K562 (cell line): Measurements from ENCODE around the gene MAPK8IP2. TPM values are rescaled to one million over a fixed set of nuclear protein-coding genes. Genes with fewer than 3 reads are reported as not detected.

Experiments used
- ATAC-seq: fragments of 200-7000 bp; cut with Tn5 transposase; 3 replicates; pipeline ENCODE4 v1.9.1; 2020; ENCODE audit warnings: moderate library complexity
- BruUV-seq: library from RNA; stranded (reverse); fragments of 400-500 nt; replicated peaks from 2 replicates; lab custom pipeline; 2021; lab: Mats Ljungman, UMichigan
- CTCF ChIA-PET: fragments of 300-600 bp; formaldehyde crosslinking; extraction: SDS; loops from one replicate; lab custom pipeline; 2021; ENCODE audit warnings: low intra/inter-chr PET ratio; lab: Yijun Ruan, JAX
- POLR2A ChIA-PET: fragments of 300-600, 350-650 bp; sonication (Branson Sonifier 250); formaldehyde crosslinking; extraction: SDS; loops from one replicate; lab custom pipeline; 2021; ENCODE audit warnings: antibody characterized with exemption, inconsistent platforms; lab: Yijun Ruan, JAX
- DNase-seq, 4 experiments: peaks; one replicate each; pipeline versions ENCODE4 v3.0.0 to v3.0.0-alpha.2; 2011 to 2018; ENCODE audit warnings: low spot score in 3 of 4, mixed read lengths in 3 of 4; ENCODE audit errors: extremely low read depth in 1 of 4
- FAIRE-seq: peaks from 2 replicates; lab custom pipeline; 2011; peaks lifted over from hg19 to GRCh38; lab: Jason Lieb, UNC
- H2AFZ ChIP-seq: 2 replicates; pipeline ENCODE4 v1.6.0; 2011; ENCODE audit warnings: low read depth, low read length, control low read depth, inconsistent platforms
- H3K27ac ChIP-seq: fragments of 200-600 bp; 3 replicates; pipeline ENCODE4 v1.8.0; 2011; ENCODE audit warnings: low read depth, mild to moderate bottlenecking, control low read depth, inconsistent platforms, low read length, moderate library complexity, mixed read lengths; ENCODE audit errors: extremely low read depth
- H3K27me3 ChIP-seq, 2 experiments: fragments of 300-600 bp in 1 of 2; 2 replicates in 1 of 2; 3 replicates in 1 of 2; pipeline versions ENCODE4 v1.6.0 to v1.8.0; 2011; ENCODE audit warnings: inconsistent platforms in 2 of 2, low read length in 2 of 2, mild to moderate bottlenecking in 1 of 2, mixed read lengths in 1 of 2, moderate library complexity in 1 of 2; ENCODE audit not compliant: control insufficient read depth in 2 of 2, insufficient read depth in 2 of 2
- H3K36me3 ChIP-seq: fragments of 300-600 bp; 3 replicates; pipeline ENCODE4 v1.8.0; 2011; ENCODE audit warnings: mild to moderate bottlenecking, low read length, inconsistent platforms; ENCODE audit not compliant: control insufficient read depth, insufficient read depth
- H3K4me1 ChIP-seq, 2 experiments: fragments of 200-600 bp in 1 of 2; replicated peaks in 1 of 2; 2 replicates in 1 of 2; 3 replicates in 1 of 2; pipeline versions ENCODE4 v1.5.1 to v1.8.0; 2011; ENCODE audit warnings: inconsistent platforms in 2 of 2, low read length in 2 of 2, mild to moderate bottlenecking in 1 of 2, mixed read lengths in 1 of 2, moderate library complexity in 1 of 2; ENCODE audit not compliant: control insufficient read depth in 2 of 2, insufficient read depth in 2 of 2
- H3K4me2 ChIP-seq: 2 replicates; pipeline ENCODE4 v1.6.1; 2011; ENCODE audit warnings: low read length, control low read depth, inconsistent platforms, mixed read lengths; ENCODE audit not compliant: insufficient read depth
- H3K4me3 ChIP-seq: fragments of 200-600 bp; sonication (generic), shearing (Covaris generic); 2 replicates; pipeline ENCODE4 v1.5.1; 2016; ENCODE audit warnings: control low read depth, inconsistent platforms
- H3K79me2 ChIP-seq: fragments of 200-600 bp; 3 replicates; pipeline ENCODE4 v1.8.0; 2011; ENCODE audit warnings: low read length, inconsistent platforms; ENCODE audit not compliant: control insufficient read depth, insufficient read depth
- H3K9ac ChIP-seq, 2 experiments: 2 replicates each; pipeline versions ENCODE4 v1.6.0 to v1.6.1; 2011; ENCODE audit warnings: low read depth in 2 of 2, low read length in 2 of 2, control low read depth in 1 of 2, inconsistent platforms in 1 of 2, mild to moderate bottlenecking in 1 of 2, mixed read lengths in 1 of 2; ENCODE audit not compliant: insufficient read depth in 1 of 2
- H3K9me1 ChIP-seq: one replicate; pipeline ENCODE4 v1.6.0; 2011; ENCODE audit warnings: inconsistent platforms, mild to moderate bottlenecking, low read length, moderate library complexity; ENCODE audit not compliant: control insufficient read depth, insufficient read depth
- H3K9me3 ChIP-seq: replicated peaks from 2 replicates; pipeline ENCODE4 v1.5.1; 2011; ENCODE audit warnings: low read depth, low read length, inconsistent platforms; ENCODE audit not compliant: control insufficient read depth, insufficient read depth
- H4K20me1 ChIP-seq: replicated peaks from 2 replicates; pipeline ENCODE4 v1.6.1; 2011; ENCODE audit warnings: low read length, inconsistent platforms, mixed read lengths; ENCODE audit not compliant: control insufficient read depth, insufficient read depth
- ARNT ChIP-seq, 2 experiments: fragments of 450-650 bp; IDR thresholded peaks; 2 replicates each; pipeline ENCODE4 v1.6.1; 2016; ENCODE audit warnings: mild to moderate bottlenecking in 1 of 2
- BCL6 ChIP-seq: fragments of 250-450 bp; sonication (Bioruptor Pico); IDR thresholded peaks from 2 replicates; pipeline ENCODE4 v1.4.0; 2020
- BRF2 ChIP-seq: IDR thresholded peaks from 3 replicates; pipeline ENCODE4 v1.6.1; 2011; ENCODE audit warnings: borderline replicate concordance, mild to moderate bottlenecking; ENCODE audit not compliant: insufficient read length, insufficient read depth
- CTCFL ChIP-seq: IDR thresholded peaks from 2 replicates; pipeline ENCODE4 v1.6.1; 2011; ENCODE audit warnings: borderline replicate concordance, low read depth, mild to moderate bottlenecking, moderate library complexity, low read length; ENCODE audit not compliant: insufficient read depth, poor library complexity, severe bottlenecking
- ELF2 ChIP-seq: fragments of 250-450 bp; sonication (Bioruptor Pico); IDR thresholded peaks from 2 replicates; pipeline ENCODE4 v1.5.0; 2021; ENCODE audit warnings: mild to moderate bottlenecking
- FOSL1 ChIP-seq: fragments of 200-800 bp; sonication (Bioruptor generic); conservative IDR thresholded peaks from 2 replicates; pipeline ENCODE4 v1.6.1; 2016; ENCODE audit warnings: missing genetic modification characterization, missing compliant biosample characterization
- FOXA1 ChIP-seq: fragments of 450-650 bp; IDR thresholded peaks from 2 replicates; pipeline ENCODE4 v1.6.1; 2016; ENCODE audit warnings: mild to moderate bottlenecking, borderline replicate concordance
- FOXO4 ChIP-seq: fragments of 450-650 bp; formaldehyde crosslinking; IDR thresholded peaks from 2 replicates; pipeline ENCODE4 v1.4.0; 2020; ENCODE audit warnings: mild to moderate bottlenecking, moderate library complexity
- HDAC1 ChIP-seq, 2 experiments: fragments of 450-650 bp; IDR thresholded peaks; 2 replicates each; pipeline ENCODE4 v1.6.1; 2016 to 2017; ENCODE audit warnings: inconsistent platforms in 1 of 2, mild to moderate bottlenecking in 1 of 2, moderate library complexity in 1 of 2
- HMG20B ChIP-seq: fragments of 250-450 bp; sonication (Bioruptor Pico); IDR thresholded peaks from 2 replicates; pipeline ENCODE4 v1.5.0; 2021; ENCODE audit warnings: mild to moderate bottlenecking
- IRF9 ChIP-seq: fragments of 450-650 bp; IDR thresholded peaks from 2 replicates; pipeline ENCODE4 v1.6.1; 2016; ENCODE audit warnings: missing biosample characterization, missing genetic modification characterization
- KLF13 ChIP-seq: fragments of 450-650 bp; IDR thresholded peaks from 2 replicates; pipeline ENCODE4 v1.6.1; 2016; ENCODE audit warnings: missing genetic modification characterization, low read depth, mild to moderate bottlenecking, missing compliant biosample characterization, moderate library complexity, borderline replicate concordance
- PTRF ChIP-seq: fragments of 450-650 bp; IDR thresholded peaks from 2 replicates; pipeline ENCODE4 v1.6.1; 2016; ENCODE audit warnings: mild to moderate bottlenecking, missing genetic modification characterization, missing compliant biosample characterization
- ZNF121 ChIP-seq: sonication (generic); formaldehyde crosslinking; conservative IDR thresholded peaks from 2 replicates; pipeline ENCODE4 v1.8.0; 2022; ENCODE audit warnings: missing genetic modification reagents
- ZNF212 ChIP-seq: fragments of 450-650 bp; formaldehyde crosslinking; IDR thresholded peaks from 2 replicates; pipeline ENCODE4 v1.4.0; 2020; ENCODE audit warnings: mild to moderate bottlenecking
- ZNF507 ChIP-seq: conservative IDR thresholded peaks from 2 replicates; pipeline ENCODE4 v1.6.1; 2017; ENCODE audit warnings: missing genetic modification characterization, missing compliant biosample characterization
- WGBS: fragments of 100-300 bp; shearing (Covaris generic); methylation state at CpG from one replicate; pipeline ENCODE4 v1.1.6; 2016; ENCODE audit warnings: low coverage, mixed read lengths; ENCODE audit not compliant: insufficient coverage; ENCODE audit errors: missing lambda C conversion rate; 5-methylcytosine and 5-hydroxymethylcytosine counted together
- in situ Hi-C: fragments of 300-500 bp; cut with MboI; formaldehyde crosslinking; loops from 4 replicates; pipeline ENCODE4 v1.15.0; 2018; ENCODE audit warnings: inconsistent platforms, mixed read lengths
- intact Hi-C: fragments of 100-400 bp; cut with micrococcal nuclease; formaldehyde crosslinking; loops from 2 replicates; pipeline ENCODE4 v1.14.2; 2022
- polyA plus RNA-seq, 8 experiments: library from polyadenylated mRNA; depleted of rRNA in 4 of 8; stranded (reverse) in 5 of 8; unstranded in 3 of 8; fragments of >200 nt; fragmentation: Nextera tagmentation in 2 of 8; fragmentation: Illumina TruSeq in 1 of 8; extraction: Ambion mirVana in 2 of 8; extraction: Trizol in 1 of 8; gene quantifications; 2 replicates each; pipeline versions ENCODE4 v1.2.1 to v1.2.3, GENCODE V29; 2011 to 2014; ENCODE audit warnings: inconsistent platforms in 1 of 8, missing spikeins in 1 of 8
- total RNA-seq, 7 experiments: library from RNA; depleted of rRNA in 6 of 7; stranded (reverse); fragments of >200 nt in 6 of 7; fragmentation: Illumina TruSeq in 2 of 7; extraction: Trizol in 2 of 7; gene quantifications; 2 replicates each; pipeline versions ENCODE4 v1.2.1 to v1.2.3, GENCODE V29; 2011 to 2021; ENCODE audit warnings: low replicate concordance in 1 of 7

MAPK8IP2 gene
- total and polyA plus RNA-seq, 9 of the 15 experiments (the other 6 are each of a cell fraction or from before 2014, with no cell fraction given), result 0.01 to 0.47 (median 0.07) TPM; not detected in 2

GRCh38 chr22:50606946-50607658 lies 6.5 kb downstream of the MAPK8IP2 start (continued):
- TF ChIP-seq FOXO4 (no peak), FOSL1 (tag) (no peak), ZNF121 (CRISPR knock-in tag) (no peak)
- TF ChIP-seq, all 486 proteins: peak for 0

GRCh38 chr22:50607659-50608020 lies 7.0 kb downstream of the MAPK8IP2 start:
- Histone ChIP-seq H3K9me1 (no peaks in the 10 kb centered on the region), H3K27ac (no peak overlapping the region), H3K9ac (no peak overlapping the region), H3K9me3 (no peaks in the 10 kb centered on the region), H3K4me1 (peaks cover 4 to 8% of the 10 kb centered on the region in 2 experiments; a peak in 4 of 5 replicates), H3K4me2 (no peak overlapping the region), H3K36me3 (no peaks in the 10 kb centered on the region), H2AFZ (no peak overlapping the region), H3K79me2 (no peaks in the 10 kb centered on the region), H3K4me3 (no peak overlapping the region), H3K27me3 (peaks cover 25 to 83% of the 10 kb centered on the region in 2 experiments), H4K20me1 (no peaks in the 10 kb centered on the region)
- POLR2A ChIA-PET, result interaction anchor here (0.8 to 1.3 kb wide), 2 partner anchors 20 to 99 kb away, joined by 3 read pairs; partner anchors contain the start of gene ARSA
- in situ Hi-C loops (no loop called here), intact Hi-C loops (no loop called here)
- FAIRE-seq (no peak), ATAC-seq (no peak), DNase-seq (no peak)
- 0% methylated on average over 1 of the region's 6 CpGs for WGBS
- CTCF ChIA-PET, result no interaction called here
- BruUV-seq, result no TSS peak
- TF ChIP-seq ZNF507 (tag) (no peak), HMG20B (CRISPR knock-in tag) (no peak), KLF13 (no peak), ELF2 (no peak), BCL6 (CRISPR knock-in tag) (no peak), HDAC1 (IDR thresholded peaks at IDR 0.05) (no peak), ZNF212 (CRISPR knock-in tag) (no peak), CTCFL (no peak), PTRF (tag) (no peak), FOXA1 (no peak), IRF9 (tag) (no peak), ARNT (IDR thresholded peaks at IDR 0.05) (no peak), BRF2 (no peak)
